ENCODE measurements around the gene CTSW. TPM values are rescaled to one million over a fixed set of nuclear protein-coding genes. Genes with fewer than 3 reads are reported as not detected.
"Not testable (repeated sequence)": the region's sequence is repeated elsewhere in the genome, so short reads cannot be mapped to it uniquely, and the experiment has no call there.

The CTSW gene
- 0.59 TPM for total RNA-seq

- no peak for DNase-seq
Measured at GRCh38 chr11:65879617-65880016, at the start of gene CTSW. Gene CTSW, plus strand, starts transcription at chr11:65879837. Its CDS starts 18 bp downstream, at chr11:65879855.

GRCh38 chr11:65832231-65832630, 47.4 kb upstream of the CTSW start:
- DNase-seq: not testable (repeated sequence)

GRCh38 chr11:65833297-65834030, 46.2 kb upstream of the CTSW start, which contains the start of gene SNX32:
Gene SNX32, plus strand, starts transcription at chr11:65833963. Its CDS starts 103 bp downstream, at chr11:65834066.
- peak; percentile 90 for DNase-seq

GRCh38 chr11:65834202-65834601, 45.4 kb upstream of the CTSW start:
- no peak for DNase-seq

GRCh38 chr11:65842144-65842543, 37.5 kb upstream of the CTSW start:
- DNase-seq: no peak

- DNase-seq: no peak
Measured at GRCh38 chr11:65843811-65844210, 35.8 kb upstream of the CTSW start.

- DNase-seq: no peak
Measured at GRCh38 chr11:65844231-65844872, 35.3 kb upstream of the CTSW start.

- no peak for DNase-seq
Measured at GRCh38 chr11:65847746-65848145, 31.9 kb upstream of the CTSW start.

GRCh38 chr11:65848693-65849092, 30.9 kb upstream of the CTSW start:
- DNase-seq: not testable (repeated sequence)

GRCh38 chr11:65849366-65849765, 30.3 kb upstream of the CTSW start:
- no peak for DNase-seq

GRCh38 chr11:65849771-65850216, 29.8 kb upstream of the CTSW start:
- DNase-seq: no peak

GRCh38 chr11:65850217-65851082, 29.2 kb upstream of the CTSW start:
- no peak for DNase-seq

GRCh38 chr11:65851083-65851579, 28.5 kb upstream of the CTSW start:
- DNase-seq: no peak

- no peak for DNase-seq
Measured at GRCh38 chr11:65851811-65852507, 27.7 kb upstream of the CTSW start.

GRCh38 chr11:65852508-65853245, 27.0 kb upstream of the CTSW start:
- no peak for DNase-seq

GRCh38 chr11:65853246-65853979, 26.2 kb upstream of the CTSW start:
- no peak for DNase-seq

- no peak for DNase-seq
Measured at GRCh38 chr11:65854161-65854592, 25.5 kb upstream of the CTSW start.

GRCh38 chr11:65854852-65855837, 24.5 kb upstream of the CTSW start:
- no peak for DNase-seq

- DNase-seq: no peak
Measured at GRCh38 chr11:65855927-65856363, 23.7 kb upstream of the CTSW start.

Data from skin of body (tissue), 2 donors.